ENCODE data around the gene ST6GALNAC4.

Gene ST6GALNAC4

DNA sequence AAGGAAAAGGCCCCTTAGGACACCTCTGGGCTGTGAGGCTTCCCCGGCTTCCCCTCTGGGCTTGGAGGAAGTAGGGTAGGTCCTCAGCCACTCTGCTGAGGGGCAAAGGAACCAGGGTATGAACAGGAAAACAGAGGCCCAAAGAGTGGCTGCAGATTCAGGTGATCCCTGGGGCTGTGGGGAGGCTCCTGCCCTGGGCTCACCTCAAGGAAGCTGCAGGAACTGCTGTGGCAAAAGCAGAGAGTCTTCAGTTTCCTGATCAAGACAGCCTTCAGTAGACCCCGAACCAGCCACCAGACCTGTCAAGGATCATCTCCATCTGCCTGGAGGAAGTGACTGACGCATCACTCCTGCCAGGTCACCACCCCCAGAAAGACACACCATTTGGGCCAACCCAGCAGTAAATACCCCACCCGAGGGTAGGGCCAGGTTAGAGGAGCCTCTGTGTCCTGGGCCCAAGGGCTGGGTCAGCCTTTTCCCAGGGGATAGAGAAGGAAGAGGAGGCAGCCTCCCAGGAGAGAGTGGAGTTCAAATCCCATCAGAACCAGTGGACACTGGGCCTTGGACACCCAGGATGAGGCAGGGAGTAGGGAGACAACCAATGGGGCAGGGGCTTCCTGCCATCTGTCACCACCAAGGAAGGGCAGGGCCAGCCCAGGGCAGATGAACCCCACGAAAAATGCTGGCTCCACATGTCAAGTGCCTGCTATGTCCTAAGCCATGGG lies 11.7 kb downstream of the ST6GALNAC4 start:
- no peak overlapping the region for H3K4me3 ChIP-seq (ENCODE audit: low read depth, low read length)
- TF ChIP-seq, protein P1, sequence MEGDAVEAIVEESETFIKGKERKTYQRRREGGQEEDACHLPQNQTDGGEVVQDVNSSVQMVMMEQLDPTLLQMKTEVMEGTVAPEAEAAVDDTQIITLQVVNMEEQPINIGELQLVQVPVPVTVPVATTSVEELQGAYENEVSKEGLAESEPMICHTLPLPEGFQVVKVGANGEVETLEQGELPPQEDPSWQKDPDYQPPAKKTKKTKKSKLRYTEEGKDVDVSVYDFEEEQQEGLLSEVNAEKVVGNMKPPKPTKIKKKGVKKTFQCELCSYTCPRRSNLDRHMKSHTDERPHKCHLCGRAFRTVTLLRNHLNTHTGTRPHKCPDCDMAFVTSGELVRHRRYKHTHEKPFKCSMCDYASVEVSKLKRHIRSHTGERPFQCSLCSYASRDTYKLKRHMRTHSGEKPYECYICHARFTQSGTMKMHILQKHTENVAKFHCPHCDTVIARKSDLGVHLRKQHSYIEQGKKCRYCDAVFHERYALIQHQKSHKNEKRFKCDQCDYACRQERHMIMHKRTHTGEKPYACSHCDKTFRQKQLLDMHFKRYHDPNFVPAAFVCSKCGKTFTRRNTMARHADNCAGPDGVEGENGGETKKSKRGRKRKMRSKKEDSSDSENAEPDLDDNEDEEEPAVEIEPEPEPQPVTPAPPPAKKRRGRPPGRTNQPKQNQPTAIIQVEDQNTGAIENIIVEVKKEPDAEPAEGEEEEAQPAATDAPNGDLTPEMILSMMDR (conservative IDR thresholded peaks at IDR 0.05; ENCODE audit: low read depth, low read length) = no peak
- DNase-seq (ENCODE audit: low read depth) = no peak

DNA sequence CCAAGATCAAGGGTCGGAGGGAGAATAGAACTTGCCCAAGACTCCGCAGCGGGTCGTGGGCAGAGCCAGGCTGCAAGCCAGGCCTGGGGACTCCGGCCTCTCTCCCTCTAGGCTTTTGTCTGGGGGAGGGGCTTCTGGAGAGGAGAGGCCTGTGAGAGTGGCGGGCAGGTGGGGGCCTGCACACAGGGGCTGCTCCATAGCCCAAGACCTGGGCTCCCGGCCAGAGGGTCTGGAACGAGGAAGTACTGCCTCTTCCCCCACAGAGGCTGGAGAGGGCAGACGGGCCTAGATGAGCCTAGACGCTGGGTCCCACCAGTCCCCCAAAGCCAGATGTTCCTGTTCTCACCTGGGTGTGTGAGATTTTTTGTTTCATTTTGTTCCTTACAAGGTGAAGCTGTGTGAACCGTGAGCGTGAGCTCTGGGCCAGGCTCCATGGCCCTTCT lies 12.3 kb downstream of the ST6GALNAC4 start:
- TF ChIP-seq, protein P1 (conservative IDR thresholded peaks at IDR 0.05; ENCODE audit: low read depth, low read length) = no peak
- no peak overlapping the region for H3K4me3 ChIP-seq (ENCODE audit: low read depth, low read length)
- no peak for DNase-seq (ENCODE audit: low read depth)

DNA sequence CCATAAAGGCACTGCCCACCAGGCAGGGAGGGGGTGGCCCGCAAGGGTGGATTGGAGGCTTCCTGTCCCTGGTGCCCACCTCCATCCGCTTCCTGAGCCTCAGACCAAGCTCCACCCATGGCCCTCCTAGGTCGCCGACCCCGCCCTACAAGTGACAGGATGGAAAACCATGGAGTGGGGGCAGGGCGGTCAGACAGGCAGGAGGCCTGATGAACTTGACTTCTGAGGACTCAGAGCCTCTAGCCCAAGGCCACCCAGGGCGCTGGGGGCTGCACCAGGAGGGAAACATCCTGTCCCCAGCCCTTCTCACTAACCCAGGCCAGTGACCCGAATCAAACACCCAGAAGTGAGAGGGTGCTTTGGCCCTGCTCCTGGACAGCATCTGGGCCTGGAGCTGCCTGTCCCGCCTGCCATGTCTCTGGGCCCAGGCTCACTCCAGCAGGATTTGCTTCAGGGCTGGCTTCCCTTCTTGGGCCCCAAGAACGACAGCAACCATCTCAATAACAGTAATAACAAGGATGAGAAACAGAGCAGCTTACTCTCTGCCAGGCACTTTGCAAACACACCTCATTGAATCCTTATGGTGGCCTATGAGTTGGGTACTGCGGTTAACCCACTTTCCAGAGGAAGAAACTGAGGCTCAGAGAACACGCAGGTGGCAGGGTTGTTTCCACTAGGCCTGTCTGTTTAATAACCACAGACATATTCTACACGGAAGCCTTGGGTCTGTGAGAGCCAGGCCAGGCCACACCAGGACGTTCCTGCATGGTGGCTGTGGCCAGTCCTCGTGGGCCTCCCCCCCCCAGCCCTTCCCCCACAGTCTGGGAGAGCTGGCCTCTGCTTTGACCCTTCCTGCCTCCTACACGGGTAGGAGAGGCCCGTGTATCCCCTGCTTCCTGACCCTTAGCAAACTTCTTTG lies 13.0 kb downstream of the ST6GALNAC4 start:
- TF ChIP-seq, protein P1 (conservative IDR thresholded peaks at IDR 0.05; ENCODE audit: low read depth, low read length) = no peak
- DNase-seq (ENCODE audit: low read depth) = no peak
- H3K4me3 ChIP-seq (ENCODE audit: low read depth, low read length) = no peak overlapping the region

DNA sequence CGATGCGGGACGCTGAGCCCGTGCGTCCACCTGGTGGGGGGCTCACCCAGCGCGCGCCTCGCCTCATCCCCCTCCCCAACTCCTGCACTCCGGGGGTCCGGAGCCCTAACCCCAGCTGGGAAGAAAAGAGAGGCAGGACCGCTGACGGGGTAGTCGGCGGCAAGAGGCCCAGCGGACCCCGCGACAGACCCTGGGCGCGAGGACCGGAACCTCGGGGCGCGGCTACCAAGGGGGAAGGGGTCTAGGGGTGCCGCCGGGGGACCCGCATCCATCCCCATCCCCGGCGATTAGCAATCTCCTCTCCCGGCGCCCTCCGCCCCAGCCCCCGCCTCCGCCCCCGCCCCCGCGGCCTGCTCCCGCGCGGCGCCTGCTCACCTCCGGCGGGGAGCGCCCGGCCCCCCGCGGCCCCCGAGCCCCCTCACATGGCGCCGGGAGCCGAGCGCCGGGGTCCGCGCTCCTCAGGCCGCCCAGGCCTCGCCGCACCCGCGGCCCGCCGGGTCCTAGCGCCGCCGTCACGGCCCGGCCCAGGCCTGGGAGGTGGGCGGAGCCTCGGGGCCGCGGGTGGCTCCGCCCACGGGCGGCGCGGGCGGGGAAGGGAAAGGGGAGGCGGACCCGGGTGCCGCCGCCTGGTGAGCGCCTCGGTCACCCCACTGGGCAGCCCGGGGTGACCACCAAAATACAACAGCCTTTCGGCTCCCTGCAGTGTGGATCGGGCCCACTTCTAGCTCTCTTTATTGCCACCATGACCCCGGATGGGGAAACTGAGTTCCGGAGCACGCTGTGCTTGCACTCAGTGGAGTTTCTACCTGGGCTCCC lies 17.5 kb downstream of the ST6GALNAC4 start, which contains the start of gene ST6GALNAC6:
Gene ST6GALNAC6, minus strand, starts transcription at position 476 of the 816 bp plus-strand sequence. CDS start 1,622 bp downstream, outside the sequence.
- peak within 1 kb of the TSS; percentile 90 for H3K4me3 ChIP-seq (ENCODE audit: low read depth, low read length)
- peak; percentile 77 for DNase-seq (ENCODE audit: low read depth)
- TF ChIP-seq, protein P1 (conservative IDR thresholded peaks at IDR 0.05; ENCODE audit: low read depth, low read length) = no peak

DNA sequence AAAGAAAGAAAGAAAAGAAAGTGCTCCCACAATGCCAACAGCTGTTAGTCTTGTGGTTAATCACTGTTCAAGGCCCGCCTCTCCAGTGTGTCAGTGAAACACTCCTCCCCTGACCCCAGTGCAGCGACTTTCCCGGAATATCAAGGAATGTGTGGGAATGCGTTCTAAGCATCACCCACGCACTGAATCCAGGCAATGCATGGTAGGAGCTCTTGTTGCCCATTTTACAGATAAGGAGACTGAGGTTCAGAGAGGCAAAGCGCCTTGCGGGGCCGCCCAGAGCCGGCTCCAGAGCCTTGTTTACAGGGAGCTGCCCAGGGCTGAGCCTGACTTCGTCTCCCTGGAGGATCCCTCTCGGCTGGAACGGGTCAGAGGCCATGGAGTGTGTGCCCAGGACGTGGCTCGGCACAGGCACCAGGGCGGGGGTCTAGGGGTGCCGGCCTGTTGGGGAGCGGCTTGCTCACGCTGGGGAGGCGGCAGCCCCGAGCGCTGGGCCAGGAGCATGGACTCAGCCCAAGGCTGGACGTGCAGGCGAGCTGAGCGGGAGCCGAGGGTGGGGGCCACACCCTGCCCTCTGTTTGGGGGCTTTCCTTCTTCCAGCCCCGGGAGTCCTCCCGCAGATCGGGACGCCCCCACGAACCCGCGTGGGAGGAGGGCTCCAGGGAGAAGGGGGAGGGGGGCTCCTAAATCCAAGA lies 18.3 kb downstream of the ST6GALNAC4 start:
- peak; percentile 83 for DNase-seq (ENCODE audit: low read depth)

More for the DNA sequence above, 18.3 kb downstream of the ST6GALNAC4 start:
- TF ChIP-seq, protein P1 (conservative IDR thresholded peaks at IDR 0.05; ENCODE audit: low read depth, low read length) = no peak
- H3K4me3 ChIP-seq (ENCODE audit: low read depth, low read length) = peak overlapping the region; percentile 90

Data from choroid plexus epithelial cell (primary cell).